Measurements from ENCODE around the gene SIPA1L3.

SIPA1L3 gene

GRCh38 chr19:38216785-38217641 lies 310.0 kb downstream of the SIPA1L3 start:
- H3K4me3 ChIP-seq (ENCODE audit: insufficient read depth, low read length, poor library complexity, severe bottlenecking) = no peak overlapping the region
- no peaks in the 10 kb centered on the region for H3K9me3 ChIP-seq (ENCODE audit: insufficient read depth, low read length)
- H3K27ac ChIP-seq (ENCODE audit: low read depth, low read length) = no peak overlapping the region
- no peak overlapping the region for H3K9ac ChIP-seq (ENCODE audit: low read length)
- no peaks in the 10 kb centered on the region for H4K20me1 ChIP-seq (ENCODE audit: low read depth, low read length)
- no peaks in the 10 kb centered on the region for H3K27me3 ChIP-seq (ENCODE audit: low read length)
- H3K9me2 ChIP-seq (replicated peaks; ENCODE audit: insufficient read depth, low read length) = no peaks in the 10 kb centered on the region
- H3K4me2 ChIP-seq (ENCODE audit: low read depth, low read length, poor library complexity, severe bottlenecking) = no peak overlapping the region
- H3K79me2 ChIP-seq (ENCODE audit: insufficient read depth, low read length) = no peaks in the 10 kb centered on the region
- H3F3A ChIP-seq (ENCODE audit: insufficient read depth) = no peaks in the 10 kb centered on the region
- no peak for TF ChIP-seq CTCF (IDR thresholded peaks at IDR 0.05; ENCODE audit: insufficient read depth, low read length, poor library complexity, severe bottlenecking)
- no peak for TF ChIP-seq EZH2phosphoT487 (conservative IDR thresholded peaks at IDR 0.05; ENCODE audit: low read length)
- no peak overlapping the region for H2AFZ ChIP-seq (ENCODE audit: low read depth, low read length, severe bottlenecking)
- no peaks in the 10 kb centered on the region for H3K36me3 ChIP-seq (ENCODE audit: low read length)

- TF ChIP-seq CTCF (IDR thresholded peaks at IDR 0.05; ENCODE audit: insufficient read depth, low read length, poor library complexity, severe bottlenecking) = no peak
- no peak for TF ChIP-seq EZH2phosphoT487 (conservative IDR thresholded peaks at IDR 0.05; ENCODE audit: low read length)
Measured at GRCh38 chr19:38218204-38218603, 311.2 kb downstream of the SIPA1L3 start.

GRCh38 chr19:38219221-38219620 lies 312.2 kb downstream of the SIPA1L3 start:
- TF ChIP-seq CTCF (IDR thresholded peaks at IDR 0.05; ENCODE audit: insufficient read depth, low read length, poor library complexity, severe bottlenecking) = no peak
- TF ChIP-seq EZH2phosphoT487 (conservative IDR thresholded peaks at IDR 0.05; ENCODE audit: low read length) = no peak
- no peak overlapping the region for H2AFZ ChIP-seq (ENCODE audit: low read depth, low read length, severe bottlenecking)
- H3K36me3 ChIP-seq (ENCODE audit: low read length) = no peaks in the 10 kb centered on the region
- no peaks in the 10 kb centered on the region for H3K9me2 ChIP-seq (replicated peaks; ENCODE audit: insufficient read depth, low read length)
- no peak overlapping the region for H3K9ac ChIP-seq (ENCODE audit: low read length)
- H3K4me2 ChIP-seq (ENCODE audit: low read depth, low read length, poor library complexity, severe bottlenecking) = no peak overlapping the region
- no peaks in the 10 kb centered on the region for H3F3A ChIP-seq (ENCODE audit: insufficient read depth)
- H3K27ac ChIP-seq (ENCODE audit: low read depth, low read length) = no peak overlapping the region
- no peaks in the 10 kb centered on the region for H3K79me2 ChIP-seq (ENCODE audit: insufficient read depth, low read length)
- no peaks in the 10 kb centered on the region for H3K27me3 ChIP-seq (ENCODE audit: low read length)
- H3K4me3 ChIP-seq (ENCODE audit: insufficient read depth, low read length, poor library complexity, severe bottlenecking) = no peak overlapping the region
- H4K20me1 ChIP-seq (ENCODE audit: low read depth, low read length) = no peaks in the 10 kb centered on the region
- H3K9me3 ChIP-seq (ENCODE audit: insufficient read depth, low read length) = no peaks in the 10 kb centered on the region

More at GRCh38 chr19:38218204-38218603, 311.2 kb downstream of the SIPA1L3 start:
- H3K36me3 ChIP-seq (ENCODE audit: low read length) = no peaks in the 10 kb centered on the region
- H4K20me1 ChIP-seq (ENCODE audit: low read depth, low read length) = no peaks in the 10 kb centered on the region
- H2AFZ ChIP-seq (ENCODE audit: low read depth, low read length, severe bottlenecking) = no peak overlapping the region
- no peak overlapping the region for H3K27ac ChIP-seq (ENCODE audit: low read depth, low read length)
- H3K4me2 ChIP-seq (ENCODE audit: low read depth, low read length, poor library complexity, severe bottlenecking) = no peak overlapping the region
- H3K79me2 ChIP-seq (ENCODE audit: insufficient read depth, low read length) = no peaks in the 10 kb centered on the region
- H3K4me3 ChIP-seq (ENCODE audit: insufficient read depth, low read length, poor library complexity, severe bottlenecking) = no peak overlapping the region
- H3K9me2 ChIP-seq (replicated peaks; ENCODE audit: insufficient read depth, low read length) = no peaks in the 10 kb centered on the region
- H3K27me3 ChIP-seq (ENCODE audit: low read length) = no peaks in the 10 kb centered on the region
- no peak overlapping the region for H3K9ac ChIP-seq (ENCODE audit: low read length)
- no peaks in the 10 kb centered on the region for H3F3A ChIP-seq (ENCODE audit: insufficient read depth)
- no peaks in the 10 kb centered on the region for H3K9me3 ChIP-seq (ENCODE audit: insufficient read depth, low read length)

Measured in SU-DHL-6 (cell line).